HL-60/S4 treated with phorbol 12-myristate 13-acetate at 8.2 ng/mL for 4 days and 3 days (cell line): ENCODE data around the gene NR4A2.
"Not testable (repeated sequence)": the region's sequence is repeated elsewhere in the genome, so short reads cannot be mapped to it uniquely, and the experiment has no call there.

Experiments
- in situ Hi-C: fragments of 300-500 bp; cut with MboI; formaldehyde crosslinking; loops from 2 replicates; pipeline ENCODE4 v1.15.0; 2022; ENCODE audit warnings: low sequenced_read_pairs

NR4A2 gene

GRCh38 chr2:156322686-156323231 lies 9.8 kb downstream of the NR4A2 start:
- in situ Hi-C loops, result no loop called here

DNA sequence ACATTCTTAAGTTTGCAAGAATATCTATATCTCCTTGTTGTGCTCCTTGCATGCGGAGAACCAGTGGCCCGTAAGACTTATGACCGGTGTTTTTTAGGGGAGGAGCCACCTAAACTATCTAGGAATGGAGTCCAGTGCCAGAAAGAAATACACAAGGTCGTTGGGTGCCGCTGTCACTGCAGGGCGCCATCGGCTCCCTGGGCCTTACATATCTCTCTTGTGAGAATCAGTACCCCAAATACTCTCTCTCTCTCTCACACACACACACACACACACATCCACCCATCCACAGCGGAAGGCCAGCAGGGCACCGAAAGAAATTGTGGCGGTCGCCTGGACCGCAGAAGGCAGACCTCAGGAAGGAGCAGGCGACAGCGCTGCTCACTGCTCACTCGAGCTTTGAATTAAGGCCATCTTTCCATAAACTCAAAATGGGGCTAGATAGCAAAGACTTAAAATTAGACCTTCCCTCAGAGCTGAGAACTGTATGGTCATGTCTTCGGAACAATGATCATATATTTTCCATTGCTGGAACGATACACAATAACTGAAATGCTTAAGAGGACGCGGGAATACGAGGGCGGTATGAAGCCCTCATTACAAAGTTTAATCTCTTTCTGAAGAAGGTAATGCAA lies 10.4 kb downstream of the NR4A2 start:
- in situ Hi-C loops, result no loop called here

GRCh38 chr2:156321243-156321904 lies 11.1 kb downstream of the NR4A2 start:
- in situ Hi-C loops, result no loop called here

DNA sequence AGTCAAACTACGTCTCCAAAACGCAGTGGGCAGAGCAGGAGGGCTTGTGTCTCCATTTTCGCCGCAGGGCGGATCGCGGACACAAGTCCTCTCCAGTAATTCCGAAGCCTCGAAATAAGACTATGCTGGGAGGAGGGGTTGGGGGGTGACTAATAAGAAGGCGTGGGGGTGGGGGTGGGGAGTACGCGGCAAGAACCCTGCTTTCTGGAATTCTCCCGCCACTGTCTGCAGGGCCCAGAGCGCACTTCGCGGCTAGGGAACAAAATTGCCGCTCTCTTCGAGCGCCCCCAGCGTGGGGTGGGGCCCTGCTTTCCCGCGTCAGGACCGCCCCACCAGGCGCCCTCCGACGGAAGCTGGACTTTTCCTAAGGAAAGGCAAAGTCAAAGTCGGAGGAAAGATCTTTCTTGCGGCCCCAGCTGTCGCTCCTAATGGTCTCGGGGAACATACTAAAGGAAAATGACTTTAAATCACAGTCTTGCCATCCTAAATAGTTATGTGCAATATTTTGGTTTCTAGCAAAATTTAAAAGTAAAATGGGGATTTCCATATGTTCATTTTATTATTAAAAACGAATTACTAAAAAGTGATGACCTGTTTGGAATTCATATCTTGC lies 11.9 kb downstream of the NR4A2 start:
- in situ Hi-C loops, result no loop called here

DNA sequence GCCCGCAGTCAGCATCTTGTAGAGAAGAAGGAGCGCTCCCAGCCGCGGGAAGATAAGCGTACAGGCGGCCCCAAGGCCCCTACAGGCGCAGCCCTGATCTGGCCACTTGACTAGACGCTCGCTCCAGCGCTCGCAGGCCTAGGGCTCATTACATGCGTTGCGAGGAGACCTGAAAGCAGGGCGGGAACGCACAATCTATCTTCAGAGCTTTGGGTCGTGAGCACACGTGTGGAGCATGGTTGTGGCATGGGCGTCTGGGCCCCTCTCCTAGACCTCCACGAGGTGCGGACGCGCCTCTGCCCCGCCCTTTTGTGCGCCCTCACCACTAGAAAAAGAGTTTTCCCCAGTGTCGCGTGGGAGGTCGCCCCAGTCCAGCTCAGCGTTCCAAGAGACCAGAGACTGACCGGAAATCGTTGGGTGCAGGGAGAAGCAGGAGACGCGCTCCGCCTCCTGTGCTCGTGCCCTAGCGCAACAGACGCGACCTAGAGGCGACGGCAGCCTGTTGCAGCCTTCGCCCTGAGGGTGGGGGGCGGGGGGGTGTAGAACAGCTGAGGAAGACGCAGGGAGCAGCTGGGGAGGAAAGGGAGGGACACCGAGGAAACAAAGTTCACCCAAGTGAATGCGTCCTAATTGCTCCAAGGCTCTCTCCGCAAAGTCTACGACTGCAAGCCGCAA lies 12.6 kb downstream of the NR4A2 start:
- in situ Hi-C loops, result no loop called here

GRCh38 chr2:156317631-156318030 lies 14.9 kb downstream of the NR4A2 start:
- in situ Hi-C loops, result no loop called here

GRCh38 chr2:156311976-156312375 lies 20.5 kb downstream of the NR4A2 start:
- in situ Hi-C loops, result no loop called here

DNA sequence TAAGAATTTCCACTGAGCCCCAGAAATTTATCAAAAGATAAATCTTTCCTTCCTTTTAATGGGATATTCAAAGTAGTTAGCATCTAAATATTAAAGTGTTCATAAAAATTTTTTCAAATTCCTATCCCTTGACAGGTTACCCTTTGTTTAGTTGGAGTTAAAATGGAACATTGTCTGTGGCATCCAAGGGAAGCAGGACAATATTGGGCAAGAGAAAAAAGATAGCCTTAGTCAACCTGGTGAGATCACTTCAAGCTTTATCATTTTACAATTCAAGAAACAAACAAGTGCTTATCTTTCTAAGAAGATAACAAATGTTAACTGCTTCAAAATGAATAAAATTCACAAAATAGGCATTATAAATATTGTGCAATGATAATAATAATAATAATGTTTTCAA lies 21.7 kb downstream of the NR4A2 start:
- in situ Hi-C loops, result no loop called here

- in situ Hi-C loops, result no loop called here
These were observed 22.6 kb downstream of the NR4A2 start for GRCh38 chr2:156309917-156310316.

DNA sequence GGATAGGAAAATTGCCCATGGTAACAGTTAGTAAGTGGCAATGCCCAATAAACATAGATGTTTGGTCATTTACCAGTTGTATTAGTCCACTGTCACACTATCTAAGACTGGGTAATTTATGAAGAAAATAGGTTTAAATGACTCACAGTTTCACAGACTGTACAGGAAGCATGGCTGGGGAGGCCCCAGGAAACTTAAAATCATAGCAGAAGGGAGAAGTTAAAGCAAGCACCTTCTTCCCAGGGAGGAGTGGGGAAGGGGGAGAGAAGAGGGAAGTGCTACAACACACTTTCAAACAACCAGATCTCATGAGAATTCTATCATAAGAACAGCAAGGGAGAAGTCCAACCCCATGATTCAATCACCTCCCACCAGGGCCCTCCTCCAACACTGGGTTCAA lies 23.4 kb downstream of the NR4A2 start:
- in situ Hi-C loops, result no loop called here

DNA sequence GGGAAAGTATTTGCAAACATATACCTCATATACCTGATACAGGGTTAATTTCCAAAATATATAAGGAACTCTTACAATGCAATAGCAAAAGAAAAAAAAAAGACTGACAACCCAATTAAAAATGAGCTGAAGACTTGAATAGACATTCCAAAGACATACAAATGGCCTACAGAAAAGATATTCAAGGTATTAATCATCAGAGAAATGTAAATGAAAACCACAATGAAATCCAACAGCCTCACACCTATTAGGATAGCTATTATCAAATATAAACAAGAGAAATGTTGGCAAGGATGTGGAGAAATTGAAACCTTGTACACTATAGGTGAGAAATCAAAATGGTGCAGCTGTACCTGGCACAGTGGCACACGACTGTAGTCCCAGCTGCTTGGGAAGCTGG lies 25.7 kb downstream of the NR4A2 start:
- in situ Hi-C loops, result no loop called here

GRCh38 chr2:156305121-156305520 lies 27.4 kb downstream of the NR4A2 start:
- in situ Hi-C loops, result no loop called here

DNA sequence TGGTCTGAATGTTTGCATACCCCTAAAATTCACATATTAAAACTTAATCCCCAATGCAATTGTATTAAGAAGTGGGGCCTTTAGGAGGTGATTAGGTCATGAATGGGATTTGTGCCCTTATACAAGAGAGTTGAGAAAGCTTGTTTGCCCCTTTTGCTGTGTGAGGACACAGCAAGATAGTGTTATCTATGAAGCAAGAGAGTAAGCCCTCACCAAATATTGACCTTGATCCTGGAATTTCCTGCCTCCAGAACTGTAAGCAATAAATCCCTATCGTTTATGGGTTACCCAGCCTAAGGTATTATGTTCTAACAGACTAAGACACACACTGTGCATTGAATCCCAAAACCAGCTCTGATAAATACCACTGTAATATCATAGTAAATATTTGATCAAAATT lies 32.2 kb downstream of the NR4A2 start:
- in situ Hi-C loops, result no loop called here

- in situ Hi-C loops, result no loop called here
These were observed 37.5 kb downstream of the NR4A2 start for GRCh38 chr2:156294945-156295580.

DNA sequence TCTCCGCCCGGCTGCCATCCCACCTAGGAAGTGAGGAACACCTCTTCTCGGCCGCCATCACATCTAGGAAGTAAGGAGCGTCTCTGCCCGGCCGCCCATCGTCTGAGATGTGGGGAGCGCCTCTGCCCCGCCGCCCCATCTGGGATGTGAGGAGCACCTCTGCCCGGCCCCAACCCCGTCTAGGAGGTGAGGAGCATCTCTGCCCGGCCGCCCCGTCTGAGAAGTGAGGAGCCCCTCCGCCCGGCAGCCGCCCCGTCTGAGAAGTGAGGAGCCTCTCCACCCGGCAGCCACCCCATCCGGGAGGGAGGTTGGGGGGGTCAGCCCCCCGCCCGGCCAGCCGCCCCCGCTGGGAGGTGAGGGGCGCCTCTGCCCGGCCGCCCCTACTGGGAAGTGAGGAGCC lies 39.1 kb downstream of the NR4A2 start:
- in situ Hi-C loops, result not testable (repeated sequence)

- in situ Hi-C loops, result no loop called here
These were observed 52.9 kb downstream of the NR4A2 start for GRCh38 chr2:156279446-156280150.
